B cell (primary cell): ENCODE results near the gene ZNF814. TPM values are rescaled to one million over a fixed set of nuclear protein-coding genes. Genes with fewer than 3 reads are reported as not detected.
"Not testable (repeated sequence)": the region's sequence is repeated elsewhere in the genome, so short reads cannot be mapped to it uniquely, and the experiment has no call there.

ENCODE experiments used
- ATAC-seq: fragments of 200-7000 bp; cut with Tn5 transposase; one replicate; pipeline ENCODE4 v1.10.0; 2021; ENCODE audit warnings: low read depth, mild to moderate bottlenecking, moderate number of reproducible peaks, moderate library complexity
- CTCF ChIA-PET: fragments of 350-600 bp; sonication (Branson Sonifier 250); formaldehyde crosslinking; loops from one replicate; lab custom pipeline; 2021; ENCODE audit warnings: antibody characterized with exemption, inconsistent platforms; lab: Charles Lee
- POLR2A ChIA-PET: fragments of 350-600 bp; sonication (Branson Sonifier 250); formaldehyde crosslinking; loops from one replicate; lab custom pipeline; 2021; ENCODE audit warnings: antibody characterized with exemption; lab: Charles Lee
- DNase-seq: peaks from one replicate; pipeline ENCODE4 v3.0.0; 2013
- H2AFZ ChIP-seq: 2 replicates; pipeline ENCODE4 v1.6.1; 2012; ENCODE audit warnings: mild to moderate bottlenecking, low read depth, low read length; ENCODE audit not compliant: insufficient read depth, poor library complexity, severe bottlenecking
- H3K27ac ChIP-seq, 2 donors: 1 replicate in 1 of 2; 2 replicates in 1 of 2; pipeline ENCODE4 v1.5.1; 2012 to 2013; ENCODE audit warnings: low read length in 2 of 2, mild to moderate bottlenecking in 2 of 2, moderate library complexity in 1 of 2
- H3K27me3 ChIP-seq, 4 experiments: fragments of 200-600 bp in 1 of 4; sonication (generic) in 1 of 4; replicated peaks in 1 of 4; 1 replicate in 2 of 4; 2 replicates in 2 of 4; pipeline versions ENCODE4 v1.6.1 to v1.7.0; 2013 to 2016; ENCODE audit warnings: low read length in 3 of 4, mild to moderate bottlenecking in 2 of 4, mixed read lengths in 1 of 4, moderate library complexity in 1 of 4; ENCODE audit not compliant: insufficient read depth in 4 of 4, control insufficient read depth in 3 of 4; ENCODE audit errors: control extremely low read depth in 1 of 4
- H3K36me3 ChIP-seq, 2 experiments: replicated peaks in 1 of 2; 1 replicate in 1 of 2; 2 replicates in 1 of 2; pipeline versions ENCODE4 v1.6.1 to v1.7.1; 2013; ENCODE audit warnings: low read length in 1 of 2; ENCODE audit not compliant: insufficient read depth in 2 of 2, control insufficient read depth in 1 of 2; ENCODE audit errors: control extremely low read depth in 1 of 2, extremely low read depth in 1 of 2
- H3K4me1 ChIP-seq, 2 donors: fragments of 200-600 bp in 1 of 2; sonication (generic) in 1 of 2; 1 replicate in 1 of 2; 2 replicates in 1 of 2; pipeline versions ENCODE4 v1.5.1 to v1.6.1; 2013 to 2017; ENCODE audit warnings: low read length in 2 of 2; ENCODE audit not compliant: control insufficient read depth in 2 of 2, insufficient read depth in 2 of 2
- H3K4me2 ChIP-seq: replicated peaks from 2 replicates; pipeline ENCODE3; 2012; ENCODE audit warnings: mild to moderate bottlenecking, low read depth, low read length; ENCODE audit not compliant: poor library complexity, severe bottlenecking
- H3K4me3 ChIP-seq, 5 experiments: fragments of 200-600 bp in 1 of 5; sonication (generic) in 1 of 5; 1 replicate in 3 of 5; 2 replicates in 2 of 5; pipeline versions ENCODE4 v1.5.1 to v1.7.0; 2011 to 2016; ENCODE audit warnings: low read length in 4 of 5, mild to moderate bottlenecking in 4 of 5, low read depth in 2 of 5, control low read depth in 1 of 5, moderate library complexity in 1 of 5; ENCODE audit not compliant: insufficient read depth in 1 of 5; ENCODE audit errors: control extremely low read depth in 1 of 5, extremely low read depth in 1 of 5
- H3K79me2 ChIP-seq: fragments of 200-600 bp; sonication (generic); one replicate; pipeline ENCODE4 v1.6.0; 2016; ENCODE audit warnings: low read length; ENCODE audit not compliant: control insufficient read depth, insufficient read depth
- H3K9ac ChIP-seq: fragments of 200-600 bp; sonication (generic); 2 replicates; pipeline ENCODE4 v1.6.1; 2017; ENCODE audit warnings: mild to moderate bottlenecking, low read length, moderate library complexity
- H3K9me3 ChIP-seq, 3 donors: one replicate each; pipeline versions ENCODE4 v1.6.1 to v1.7.1; 2013; ENCODE audit warnings: low read length in 2 of 3; ENCODE audit not compliant: control insufficient read depth in 2 of 3, insufficient read depth in 1 of 3; ENCODE audit errors: control extremely low read depth in 1 of 3
- H4K20me1 ChIP-seq: 2 replicates; pipeline ENCODE4 v1.6.0; 2012; ENCODE audit warnings: mild to moderate bottlenecking, low read length; ENCODE audit not compliant: insufficient read depth, control insufficient read depth, poor library complexity, severe bottlenecking
- H3K27ac Mint-ChIP-seq: one replicate; pipeline ENCODE4 v1.8.0; 2021; ENCODE audit warnings: mixed read lengths
- H3K27me3 Mint-ChIP-seq: one replicate; pipeline ENCODE4 v1.8.0; 2021; ENCODE audit warnings: mixed read lengths
- H3K4me1 Mint-ChIP-seq: one replicate; pipeline ENCODE4 v1.8.0; 2021; ENCODE audit warnings: mixed read lengths
- H3K4me3 Mint-ChIP-seq: one replicate; pipeline ENCODE4 v1.8.0; 2021; ENCODE audit warnings: mixed read lengths
- H3K9me3 Mint-ChIP-seq: one replicate; pipeline ENCODE4 v1.8.0; 2022; ENCODE audit warnings: mixed read lengths; ENCODE audit not compliant: insufficient read depth
- CTCF ChIP-seq: fragments of 200-600 bp; IDR thresholded peaks from one replicate; pipeline ENCODE4 v1.8.0; 2022; ENCODE audit warnings: antibody characterized with exemption, mild to moderate bottlenecking
- EZH2 ChIP-seq: IDR thresholded peaks from 2 replicates; pipeline ENCODE4 v1.6.1; 2012; ENCODE audit warnings: borderline replicate concordance, low read depth, mild to moderate bottlenecking, moderate library complexity, low read length; ENCODE audit not compliant: insufficient read depth, poor library complexity, severe bottlenecking
- WGBS: methylation state at CpG from one replicate; pipeline ENCODE4 v1.1.5; 2013; ENCODE audit warnings: missing lambda C conversion rate; ENCODE audit not compliant: insufficient coverage; 5-methylcytosine and 5-hydroxymethylcytosine counted together
- intact Hi-C: fragments of 100-400 bp; cut with micrococcal nuclease; formaldehyde crosslinking; loops from one replicate; pipeline ENCODE4 v1.10.0; 2022
- polyA plus RNA-seq: library from polyadenylated mRNA; depleted of rRNA; stranded (reverse); fragments of >200 nt; gene quantifications from 2 replicates; pipeline ENCODE4 v1.2.3, GENCODE V29; 2012
- total RNA-seq, 2 donors: library from RNA; stranded (reverse); fragments of 120-200 nt in 1 of 2; gene quantifications; 1 replicate in 1 of 2; 2 replicates in 1 of 2; pipeline versions ENCODE4 v1.2.3 to v1.2.4, GENCODE V29; 2013 to 2022

The ZNF814 gene
- total and polyA plus RNA-seq, 2 donors (not counting 1 experiment from before 2014, with no cell fraction given): 28.9 to 83.9 TPM

DNA sequence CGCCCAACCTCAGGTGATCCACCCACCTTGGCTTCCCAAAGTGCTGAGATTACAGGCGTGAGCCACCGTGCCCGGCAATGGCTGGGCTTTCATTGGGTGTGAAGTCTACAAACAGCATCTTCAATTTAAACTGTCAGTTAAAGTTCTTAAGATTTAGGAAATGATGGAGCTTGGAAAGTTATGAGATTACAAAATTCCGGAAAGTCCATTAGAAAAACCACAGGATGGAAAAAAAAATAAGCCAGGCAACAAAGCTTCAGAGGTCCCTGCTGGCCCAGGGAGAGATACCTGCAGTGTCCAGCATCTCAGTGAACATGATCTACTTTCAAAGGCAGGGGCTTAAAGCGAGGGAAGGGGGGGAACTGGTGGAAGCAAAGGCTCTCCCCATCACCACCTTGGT, 63.3 kb downstream of the ZNF814 start:
- no peak overlapping the region for H2AFZ ChIP-seq
- H3K4me3 ChIP-seq: no peak overlapping the region
- no peak overlapping the region for H3K4me2 ChIP-seq
- CTCF ChIA-PET: no interaction called here
- H3K9ac ChIP-seq: no peak overlapping the region
- POLR2A ChIA-PET: no interaction called here
- no peak overlapping the region for H3K27ac ChIP-seq
- DNase-seq (no peak), ATAC-seq (no peak)
- H3K4me1 Mint-ChIP-seq: peaks cover 35% of the 10 kb centered on the region
- TF ChIP-seq EZH2: no peak
- no peak for TF ChIP-seq CTCF
- 100% methylated on average over 2 of the region's 6 CpGs for WGBS
- H3K9me3 Mint-ChIP-seq: no peaks in the 10 kb centered on the region
- H3K9me3 ChIP-seq: peaks cover 0 to 9% (median 0%) of the 10 kb centered on the region in 3 donors
- H3K79me2 ChIP-seq: peaks cover 60% of the 10 kb centered on the region
- intact Hi-C loops: no loop called here
- peaks cover 0 to 7% of the 10 kb centered on the region in 2 experiments for H3K36me3 ChIP-seq
- peaks cover 4% of the 10 kb centered on the region in 2 donors for H3K4me1 ChIP-seq
- H3K4me3 Mint-ChIP-seq: no peak overlapping the region
- H3K27me3 Mint-ChIP-seq: no peaks in the 10 kb centered on the region
- peaks cover 11% of the 10 kb centered on the region for H4K20me1 ChIP-seq
- H3K27me3 ChIP-seq: no peaks in the 10 kb centered on the region
- H3K27ac Mint-ChIP-seq: no peak overlapping the region

DNA sequence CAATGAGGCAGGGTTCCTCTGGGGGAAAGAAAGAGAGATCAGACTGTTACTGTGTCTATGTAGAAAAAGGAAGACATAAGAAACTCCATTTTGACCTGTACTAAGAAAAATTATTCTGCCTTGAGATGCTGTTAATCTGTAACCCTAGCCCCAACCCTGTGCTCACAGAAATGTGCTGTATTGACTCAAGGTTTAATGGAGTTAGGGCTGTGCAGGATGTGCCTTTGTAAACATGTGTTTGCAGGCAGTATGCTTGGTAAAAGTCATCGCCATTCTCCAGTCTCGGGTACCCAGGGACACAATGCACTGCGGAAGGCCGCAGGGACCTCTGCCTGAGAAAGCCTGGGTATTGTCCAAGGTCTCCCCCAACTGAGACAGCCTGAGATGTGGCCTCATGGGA, 65.2 kb downstream of the ZNF814 start:
- DNase-seq, H2AFZ ChIP-seq, ATAC-seq, H3K36me3 ChIP-seq, intact Hi-C loops, H4K20me1 ChIP-seq, H3K27me3 Mint-ChIP-seq, H3K4me3 Mint-ChIP-seq, H3K27ac Mint-ChIP-seq, H3K27ac ChIP-seq, H3K9me3 Mint-ChIP-seq, H3K9ac ChIP-seq, H3K4me2 ChIP-seq, H3K9me3 ChIP-seq, H3K27me3 ChIP-seq, POLR2A ChIA-PET, CTCF ChIA-PET, H3K4me3 ChIP-seq: not testable (repeated sequence)
- H3K4me1 Mint-ChIP-seq: peaks cover 46% of the 10 kb centered on the region
- 93% methylated on average over 2 of the region's 4 CpGs for WGBS
- H3K4me1 ChIP-seq: peaks cover 9 to 10% of the 10 kb centered on the region in 2 donors
- H3K79me2 ChIP-seq: peaks cover 60% of the 10 kb centered on the region

DNA sequence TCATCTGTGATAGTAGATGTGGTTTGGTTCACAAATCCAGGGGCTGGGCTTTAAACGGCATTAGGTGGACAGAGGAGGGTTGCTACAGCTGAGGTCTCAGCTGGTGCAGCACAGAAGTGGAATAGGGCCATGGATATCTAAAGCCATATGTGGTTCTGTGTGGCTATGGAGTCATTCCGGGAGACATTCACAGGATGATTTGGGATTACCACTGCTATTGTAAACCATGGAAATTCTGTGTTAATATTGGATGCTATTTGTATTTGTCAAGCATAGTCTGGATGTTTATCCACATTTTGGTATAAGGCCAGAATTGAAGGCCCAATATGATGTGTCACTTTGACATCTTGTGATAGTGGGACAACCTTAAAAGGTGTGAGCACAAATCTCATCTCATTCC, 65.7 kb downstream of the ZNF814 start:
- H3K27ac ChIP-seq, H3K27me3 ChIP-seq, H3K36me3 ChIP-seq, H3K4me3 ChIP-seq, DNase-seq, H3K27me3 Mint-ChIP-seq, CTCF ChIA-PET, intact Hi-C loops, H2AFZ ChIP-seq, H3K9ac ChIP-seq, H3K4me2 ChIP-seq, ATAC-seq, H3K9me3 ChIP-seq, H3K9me3 Mint-ChIP-seq, H4K20me1 ChIP-seq, POLR2A ChIA-PET, H3K4me3 Mint-ChIP-seq: not testable (repeated sequence)
- peaks cover 9 to 10% of the 10 kb centered on the region in 2 donors for H3K4me1 ChIP-seq
- peaks cover 60% of the 10 kb centered on the region for H3K79me2 ChIP-seq
- peak overlapping the region; percentile 46 for H3K27ac Mint-ChIP-seq
- 100% methylated on average over 1 of the region's 2 CpGs for WGBS
- H3K4me1 Mint-ChIP-seq: peaks cover 49% of the 10 kb centered on the region
